GM12878 (cell line): ENCODE results near the gene NEU1. TPM values are rescaled to one million over a fixed set of nuclear protein-coding genes. Genes with fewer than 3 reads are reported as not detected.

Experiments
- ATAC-seq: fragments of 200-7000 bp; cut with Tn5 transposase; 3 replicates; pipeline ENCODE4 v1.9.1; 2020; ENCODE audit warnings: mild to moderate bottlenecking, moderate library complexity
- BruUV-seq: library from RNA; stranded (reverse); fragments of 400-500 nt; replicated peaks from 2 replicates; lab custom pipeline; 2021; lab: Mats Ljungman, UMichigan
- CTCF ChIA-PET: fragments of 300-600 bp; sonication (Branson Sonifier 250); formaldehyde crosslinking; extraction: SDS; loops from one replicate; lab custom pipeline; 2021; ENCODE audit warnings: inconsistent platforms; lab: Yijun Ruan, JAX
- POLR2A ChIA-PET: fragments of 350-600 bp; formaldehyde crosslinking; extraction: SDS; loops from one replicate; lab custom pipeline; 2021; ENCODE audit warnings: inconsistent platforms; lab: Charles Lee
- RAD21 ChIA-PET: fragments of 300-600 bp; sonication (Branson Sonifier 250); formaldehyde crosslinking; loops from one replicate; lab custom pipeline; 2023; ENCODE audit warnings: antibody characterized with exemption; ENCODE audit not compliant: unreplicated experiment; lab: Charles Lee
- SMC1A ChIA-PET: fragments of 300-600 bp; sonication (Branson Sonifier 250); formaldehyde crosslinking; loops from one replicate; lab custom pipeline; 2023; ENCODE audit not compliant: unreplicated experiment, uncharacterized antibody; lab: Charles Lee
- DNase-seq: peaks from one replicate; pipeline ENCODE4 v3.0.0-alpha.2; 2011; ENCODE audit warnings: low read depth, low spot score
- FAIRE-seq: peaks from 3 replicates; lab custom pipeline; 2011; peaks lifted over from hg19 to GRCh38; lab: Jason Lieb, UNC
- H2AFZ ChIP-seq: 2 replicates; pipeline ENCODE4 v1.6.0; 2011; ENCODE audit warnings: low read depth, low read length, control low read depth; ENCODE audit not compliant: control insufficient read depth
- H3K27ac ChIP-seq: 2 replicates; pipeline ENCODE4 v1.5.1; 2011; ENCODE audit warnings: control low read depth; ENCODE audit not compliant: control insufficient read depth, insufficient read depth
- H3K27me3 ChIP-seq, 2 experiments: replicated peaks in 1 of 2; 2 replicates each; pipeline versions ENCODE4 v1.6.0 to v1.6.1; 2011; ENCODE audit warnings: low read length in 1 of 2; ENCODE audit not compliant: control insufficient read depth in 2 of 2, insufficient read depth in 2 of 2
- H3K36me3 ChIP-seq, 2 experiments: 2 replicates each; pipeline ENCODE4 v1.5.1; 2011; ENCODE audit warnings: low read length in 1 of 2; ENCODE audit not compliant: control insufficient read depth in 2 of 2, insufficient read depth in 2 of 2
- H3K4me1 ChIP-seq: 2 replicates; pipeline ENCODE4 v1.6.1; 2011; ENCODE audit warnings: mild to moderate bottlenecking, low read length, moderate library complexity, mixed read lengths; ENCODE audit not compliant: control insufficient read depth, insufficient read depth
- H3K4me2 ChIP-seq: 2 replicates; pipeline ENCODE4 v1.6.0; 2011; ENCODE audit warnings: control low read depth; ENCODE audit not compliant: control insufficient read depth, insufficient read depth
- H3K4me3 ChIP-seq: fragments of 200-600 bp; sonication (generic); 2 replicates; pipeline ENCODE4 v1.5.1; 2016
- H3K79me2 ChIP-seq: 2 replicates; pipeline ENCODE4 v1.6.0; 2011; ENCODE audit warnings: low read length; ENCODE audit not compliant: control insufficient read depth, insufficient read depth
- H3K9ac ChIP-seq: 2 replicates; pipeline ENCODE4 v1.8.0; 2011; ENCODE audit warnings: low read length, control low read depth, mixed read lengths; ENCODE audit not compliant: control insufficient read depth, insufficient read depth
- H3K9me3 ChIP-seq: replicated peaks from 3 replicates; pipeline ENCODE4 v1.5.1; 2011; ENCODE audit warnings: mild to moderate bottlenecking, low read length; ENCODE audit not compliant: control insufficient read depth, insufficient read depth
- H4K20me1 ChIP-seq: 2 replicates; pipeline ENCODE4 v1.6.0; 2011; ENCODE audit not compliant: control insufficient read depth, insufficient read depth
- BMI1 ChIP-seq: fragments of 450-650 bp; IDR thresholded peaks from 2 replicates; pipeline ENCODE4 v1.6.1; 2016; ENCODE audit warnings: mild to moderate bottlenecking, moderate library complexity, borderline replicate concordance
- BRCA1 ChIP-seq: IDR thresholded peaks from 2 replicates; pipeline ENCODE4 v1.6.1; 2011; ENCODE audit warnings: low read depth, low read length, improper control_type of control experiment
- E2F8 ChIP-seq: fragments of 450-650 bp; IDR thresholded peaks from 2 replicates; pipeline ENCODE4 v1.6.1; 2018; ENCODE audit warnings: mild to moderate bottlenecking, low read depth, moderate library complexity; ENCODE audit not compliant: partially characterized antibody
- FOXM1 ChIP-seq: IDR thresholded peaks from 2 replicates; pipeline ENCODE4 v1.6.1; 2012; ENCODE audit warnings: low read depth, mild to moderate bottlenecking, inconsistent platforms, low read length, moderate library complexity
- KDM1A ChIP-seq: fragments of 200-600 bp; sonication (generic); IDR thresholded peaks from 2 replicates; pipeline ENCODE4 v1.6.1; 2016; ENCODE audit warnings: borderline replicate concordance
- MEF2B ChIP-seq: fragments of 450-650 bp; IDR thresholded peaks from 2 replicates; pipeline ENCODE4 v1.6.1; 2018; ENCODE audit warnings: mild to moderate bottlenecking, moderate library complexity; ENCODE audit not compliant: partially characterized antibody, poor library complexity, severe bottlenecking
- NBN ChIP-seq: fragments of 450-650 bp; IDR thresholded peaks from 2 replicates; pipeline ENCODE4 v1.6.1; 2016
- NFYA ChIP-seq: IDR thresholded peaks from 2 replicates; pipeline ENCODE4 v1.6.1; 2011; ENCODE audit warnings: low read depth, mild to moderate bottlenecking, low read length, improper control_type of control experiment, borderline replicate concordance
- POLR2A ChIP-seq: IDR thresholded peaks from 2 replicates; pipeline ENCODE4 v1.6.1; 2011; ENCODE audit warnings: low read depth, mild to moderate bottlenecking, low read length
- POLR2AphosphoS5 ChIP-seq: IDR thresholded peaks from 2 replicates; pipeline ENCODE4 v1.6.1; 2011; ENCODE audit warnings: mild to moderate bottlenecking, low read length, inconsistent platforms
- RELA ChIP-seq: fragments of 450-650 bp; IDR thresholded peaks from 2 replicates; pipeline ENCODE4 v1.8.0; 2014; ENCODE audit warnings: borderline replicate concordance; ENCODE audit not compliant: partially characterized antibody
- SMAD5 ChIP-seq: IDR thresholded peaks from 2 replicates; pipeline ENCODE4 v1.6.1; 2016; ENCODE audit warnings: antibody characterized with exemption, low read depth
- ZBTB11 ChIP-seq: fragments of 450-650 bp; formaldehyde crosslinking; IDR thresholded peaks from 2 replicates; pipeline ENCODE4 v1.5.0; 2022; ENCODE audit warnings: mild to moderate bottlenecking, missing genetic modification characterization
- WGBS: methylation state at CpG from one replicate; pipeline ENCODE4 v1.1.6; 2016; ENCODE audit warnings: low lambda C conversion rate; ENCODE audit not compliant: insufficient replicate concordance, insufficient coverage; ENCODE audit errors: missing lambda C conversion rate; 5-methylcytosine and 5-hydroxymethylcytosine counted together
- in situ Hi-C: fragments of 300-500 bp; cut with MboI; formaldehyde crosslinking; loops from 9 replicates; pipeline ENCODE4 v1.14.3; 2018; ENCODE audit warnings: mixed read lengths
- intact Hi-C: fragments of 100-400 bp; cut with micrococcal nuclease; formaldehyde crosslinking; loops from one replicate; pipeline ENCODE4 v1.14.2; 2022; ENCODE audit not compliant: unreplicated experiment
- polyA plus RNA-seq, 11 experiments: library from polyadenylated mRNA; depleted of rRNA in 4 of 11; unstranded in 6 of 11; stranded (reverse) in 5 of 11; fragments of >200 nt; fragmentation: Nextera tagmentation in 4 of 11; fragmentation: Illumina TruSeq in 1 of 11; extraction: Ambion mirVana in 4 of 11; extraction: Trizol in 1 of 11; gene quantifications; 1 replicate in 1 of 11; 2 replicates in 10 of 11; pipeline versions ENCODE4 v1.2.1 to v1.2.3, GENCODE V29; 2011 to 2016; ENCODE audit warnings: inconsistent platforms in 2 of 11, missing spikeins in 2 of 11, low read depth in 1 of 11
- total RNA-seq, 4 experiments: library from RNA; depleted of rRNA in 3 of 4; stranded (reverse); fragments of >200 nt in 3 of 4; fragmentation: Illumina TruSeq in 1 of 4; extraction: Trizol in 1 of 4; gene quantifications; 2 replicates each; pipeline versions ENCODE4 v1.2.1 to v1.2.3, GENCODE V29; 2013 to 2021
- TF ChIP-seq, protein P1 (sequence below): fragments of 450-650 bp; IDR thresholded peaks from 2 replicates; pipeline ENCODE4 v1.6.1; 2017; ENCODE audit warnings: borderline replicate concordance

Gene NEU1
- total and polyA plus RNA-seq, 10 of the 15 experiments (the other 5 are each of a cell fraction or from before 2014, with no cell fraction given): 7.2 to 26.9 (median 21.6) TPM

- 7% methylated on average over 37 of the region's 39 CpGs for WGBS
- Histone ChIP-seq H4K20me1 (no peaks in the 10 kb centered on the region), H3K9ac (peak overlapping the region; percentile 86), H3K4me2 (peak overlapping the region; percentile 98), H3K4me3 (peak overlapping the region; percentile 69), H3K36me3 (no peaks in the 10 kb centered on the region), H3K27me3 (no peaks in the 10 kb centered on the region), H3K4me1 (peaks cover 14% of the 10 kb centered on the region), H2AFZ (peak overlapping the region; percentile 88), H3K9me3 (no peaks in the 10 kb centered on the region), H3K27ac (peak overlapping the region; percentile 50), H3K79me2 (peaks cover 2% of the 10 kb centered on the region; the same call in 1 of the 2 replicates)
- BruUV-seq: TSS peak; percentile 87
- in situ Hi-C loops (no loop called here), intact Hi-C loops (loop anchor here (10.0 kb wide), 1 partner anchor 47 kb away; the partner anchor contains the start of gene VWA7)
- no peak for DNase-seq
- SMC1A ChIA-PET: interaction anchor here (1.9 kb wide), 1 partner anchor 15 kb away, joined by 13 read pairs; the partner anchor contains the start of gene LSM2
- CTCF ChIA-PET: interaction anchor here (1.0 to 1.6 kb wide), 5 partner anchors 9 to 55 kb away, joined by 3 to 8 read pairs (median 3); partner anchors contain the start of genes NEU1 and VARS1
- POLR2A ChIA-PET: interaction anchor here (0.5 to 11.3 kb wide), 16 partner anchors 8 to 1212 kb away, joined by 3 to 158 read pairs (median 4); partner anchors contain the start of genes ABHD16A, CLIC1, GPANK1 and HSPA1A
- RAD21 ChIA-PET: interaction anchor here (1.0 to 1.9 kb wide), 8 partner anchors 10 to 91 kb away, joined by 3 to 10 read pairs (median 6); partner anchors contain the start of gene NEU1
- peak; percentile 71 for ATAC-seq
- FAIRE-seq: no peak
- TF ChIP-seq POLR2AphosphoS5 (peak; percentile 83), NFYA (no peak), MEF2B (no peak), KDM1A (no peak), FOXM1 (no peak), NBN (peak; percentile 47; the same call in 1 of the 2 replicates), ZBTB11 (CRISPR knock-in tag) (no peak), BRCA1 (no peak), E2F8 (peak; percentile 79), SMAD5 (peak; percentile 51; the same call in 1 of the 2 replicates), RELA (no peak), POLR2A (peak; percentile 83), BMI1 (no peak)
- TF ChIP-seq, protein P1, sequence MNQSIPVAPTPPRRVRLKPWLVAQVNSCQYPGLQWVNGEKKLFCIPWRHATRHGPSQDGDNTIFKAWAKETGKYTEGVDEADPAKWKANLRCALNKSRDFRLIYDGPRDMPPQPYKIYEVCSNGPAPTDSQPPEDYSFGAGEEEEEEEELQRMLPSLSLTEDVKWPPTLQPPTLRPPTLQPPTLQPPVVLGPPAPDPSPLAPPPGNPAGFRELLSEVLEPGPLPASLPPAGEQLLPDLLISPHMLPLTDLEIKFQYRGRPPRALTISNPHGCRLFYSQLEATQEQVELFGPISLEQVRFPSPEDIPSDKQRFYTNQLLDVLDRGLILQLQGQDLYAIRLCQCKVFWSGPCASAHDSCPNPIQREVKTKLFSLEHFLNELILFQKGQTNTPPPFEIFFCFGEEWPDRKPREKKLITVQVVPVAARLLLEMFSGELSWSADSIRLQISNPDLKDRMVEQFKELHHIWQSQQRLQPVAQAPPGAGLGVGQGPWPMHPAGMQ: peak; percentile 88
Observed at GRCh38 chr6:31821301-31822035, 41.2 kb downstream of the NEU1 start.
